Right cardiac atrium (tissue), 5 donors: ENCODE measurements around the gene STX11. TPM values are rescaled to one million over a fixed set of nuclear protein-coding genes. Genes with fewer than 3 reads are reported as not detected.
A peak's percentile ranks its signal among the peaks of the same experiment; 100 is the strongest.

Experiments
- ATAC-seq, 2 donors: fragments of 200-7000 bp; cut with Tn5 transposase; one replicate each; pipeline versions ENCODE4 v1.8.0 to v1.9.1; 2020; ENCODE audit warnings: moderate library complexity in 2 of 2, mild to moderate bottlenecking in 1 of 2
- DNase-seq, 3 donors: peaks; one replicate each; pipeline ENCODE4 v3.0.0-alpha.2; 2020
- H3K27ac ChIP-seq: one replicate; pipeline ENCODE4 v1.5.1; 2013; ENCODE audit warnings: mild to moderate bottlenecking, low read length, control low read depth, moderate library complexity
- H3K27me3 ChIP-seq: one replicate; pipeline ENCODE4 v1.6.1; 2013; ENCODE audit not compliant: control insufficient read depth, insufficient read depth
- H3K4me1 ChIP-seq: one replicate; pipeline ENCODE4 v1.6.1; 2013; ENCODE audit warnings: low read length; ENCODE audit not compliant: control insufficient read depth, insufficient read depth
- H3K4me3 ChIP-seq: one replicate; pipeline ENCODE4 v1.5.1; 2013; ENCODE audit warnings: low read length, control low read depth
- H3K9me3 ChIP-seq: one replicate; pipeline ENCODE4 v1.6.1; 2013; ENCODE audit warnings: low read length; ENCODE audit not compliant: control insufficient read depth
- WGBS: extraction: QIAGEN DNeasy Blood & Tissue Kit; methylation state at CpG from one replicate; pipeline ENCODE4 v1.1.7; 2013; 5-methylcytosine and 5-hydroxymethylcytosine counted together
- intact Hi-C, 4 donors: fragments of 100-400 bp; cut with DNase I; formaldehyde crosslinking; loops; one replicate each; pipeline versions ENCODE4 v1.11.0 to v1.14.0; 2022 to 2023
- polyA plus RNA-seq: library from polyadenylated mRNA; stranded (reverse); fragments of 200-250 nt; gene quantifications from one replicate; pipeline ENCODE4 v1.2.3, GENCODE V29; 2013
- total RNA-seq, 4 donors: library from RNA; stranded (reverse); fragmentation: NEBNext Ultra II Directional; extraction: Animal tissue kit (Norgen Biotek cat#: 25700); gene quantifications; one replicate each; pipeline ENCODE4 v1.2.1, GENCODE V29; 2021
- donor health status: healthy with polysubstance abuse.
- donor health status: DM: no; HTN: yes; CAD: no.
- donor health status: DM: no; HTN: no; CAD: no.
- donor health status: DM: no; HTN: yes; CAD: no; lungs with severe emphysema.
- donor health status: DM: yes; HTN: yes; CAD: no.

The STX11 gene
- total and polyA plus RNA-seq, 5 donors: 1.5 to 6.8 (median 3.1) TPM

- no peak for ATAC-seq
- 88% methylated on average over 2 of the region's 2 CpGs for WGBS
- Histone ChIP-seq H3K27me3 (no peaks in the 10 kb centered on the region), H3K4me3 (no peak overlapping the region), H3K27ac (no peak overlapping the region), H3K9me3 (no peaks in the 10 kb centered on the region), H3K4me1 (no peaks in the 10 kb centered on the region)
- no peak for DNase-seq
- intact Hi-C loops: no loop called here
Observed at GRCh38 chr6:144141470-144141869, 8.8 kb upstream of the STX11 start.

- Histone ChIP-seq H3K9me3 (no peaks in the 10 kb centered on the region), H3K27ac (no peak overlapping the region), H3K4me3 (no peak overlapping the region), H3K27me3 (no peaks in the 10 kb centered on the region), H3K4me1 (no peaks in the 10 kb centered on the region)
- DNase-seq: no peak
- WGBS: 98% methylated on average over 1 of the region's 1 CpG
- ATAC-seq: no peak
- intact Hi-C loops: no loop called here
Observed at GRCh38 chr6:144143106-144143505, 7.2 kb upstream of the STX11 start.

- ATAC-seq (no peak), DNase-seq (no peak)
- intact Hi-C loops: no loop called here
- H3K27ac ChIP-seq: no peak overlapping the region
- H3K27me3 ChIP-seq: no peaks in the 10 kb centered on the region
- H3K4me1 ChIP-seq: no peaks in the 10 kb centered on the region
- no peaks in the 10 kb centered on the region for H3K9me3 ChIP-seq
- no peak overlapping the region for H3K4me3 ChIP-seq
Observed at GRCh38 chr6:144143878-144144277, 6.4 kb upstream of the STX11 start.

GRCh38 chr6:144144996-144145395 lies 5.3 kb upstream of the STX11 start:
- H3K4me1 ChIP-seq: no peaks in the 10 kb centered on the region
- WGBS: 87% methylated on average over 1 of the region's 1 CpG
- intact Hi-C loops: no loop called here
- no peaks in the 10 kb centered on the region for H3K27me3 ChIP-seq
- H3K27ac ChIP-seq: no peak overlapping the region
- DNase-seq (no peak), ATAC-seq (no peak)
- H3K4me3 ChIP-seq: no peak overlapping the region
- H3K9me3 ChIP-seq: no peaks in the 10 kb centered on the region

DNA sequence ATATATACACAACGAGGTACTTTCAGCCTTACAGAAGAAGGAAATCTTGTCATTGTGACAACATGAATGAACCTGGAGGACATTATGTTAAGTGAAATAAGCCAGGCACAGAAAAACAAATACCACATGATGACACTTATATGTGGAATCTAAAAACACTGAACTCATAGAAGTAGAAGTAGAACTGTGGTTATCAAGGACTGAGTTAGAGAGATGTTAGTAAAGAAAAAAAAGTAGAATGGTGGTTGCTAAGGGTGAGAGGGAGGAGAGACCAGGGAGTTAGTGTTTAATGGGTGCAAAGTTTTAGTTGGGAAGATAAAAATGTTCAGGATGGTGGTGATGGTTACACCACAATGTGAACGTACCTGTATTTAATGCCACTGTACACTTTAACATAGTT lies 4.8 kb upstream of the STX11 start:
- Histone ChIP-seq H3K27me3 (no peaks in the 10 kb centered on the region), H3K27ac (no peak overlapping the region), H3K9me3 (no peaks in the 10 kb centered on the region), H3K4me1 (no peaks in the 10 kb centered on the region), H3K4me3 (no peak overlapping the region)
- DNase-seq: no peak
- intact Hi-C loops: no loop called here
- 83% methylated on average over 2 of the region's 2 CpGs for WGBS
- ATAC-seq: no peak

- H3K27ac ChIP-seq: no peak overlapping the region
- peaks cover 4% of the 10 kb centered on the region for H3K4me1 ChIP-seq
- intact Hi-C loops: no loop called here
- 53% methylated on average over 4 of the region's 4 CpGs for WGBS
- ATAC-seq: no peak
- H3K27me3 ChIP-seq: no peaks in the 10 kb centered on the region
- H3K4me3 ChIP-seq: no peak overlapping the region
- no peaks in the 10 kb centered on the region for H3K9me3 ChIP-seq
- no peak for DNase-seq
Observed at GRCh38 chr6:144148886-144149285, 1.4 kb upstream of the STX11 start.

DNA sequence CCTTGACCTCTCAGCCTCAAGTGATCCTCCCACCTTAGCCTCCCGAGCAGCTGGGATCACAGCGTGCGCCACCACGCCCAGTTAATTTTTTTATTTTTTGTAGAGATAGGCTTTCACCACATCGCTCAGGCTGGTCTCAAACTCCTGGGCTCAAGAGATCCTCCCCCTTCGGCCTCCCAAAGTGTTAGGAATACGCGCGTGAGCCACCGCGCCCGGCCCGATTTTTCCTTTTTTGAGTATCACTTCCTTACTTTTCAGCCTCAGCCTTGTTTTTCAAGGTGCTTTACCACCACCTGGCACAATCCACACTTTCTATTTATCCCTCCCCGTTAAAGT lies 791 bp upstream of the STX11 start:
- ATAC-seq (no peak), DNase-seq (peak in 1 of 3 donors; percentile 39)
- Histone ChIP-seq H3K9me3 (no peaks in the 10 kb centered on the region), H3K27ac (no peak overlapping the region), H3K4me1 (peaks cover 4% of the 10 kb centered on the region), H3K27me3 (no peaks in the 10 kb centered on the region), H3K4me3 (peak overlapping the region; percentile 99)
- 64% methylated on average over 14 of the region's 14 CpGs for WGBS
- intact Hi-C loops: no loop called here

DNA sequence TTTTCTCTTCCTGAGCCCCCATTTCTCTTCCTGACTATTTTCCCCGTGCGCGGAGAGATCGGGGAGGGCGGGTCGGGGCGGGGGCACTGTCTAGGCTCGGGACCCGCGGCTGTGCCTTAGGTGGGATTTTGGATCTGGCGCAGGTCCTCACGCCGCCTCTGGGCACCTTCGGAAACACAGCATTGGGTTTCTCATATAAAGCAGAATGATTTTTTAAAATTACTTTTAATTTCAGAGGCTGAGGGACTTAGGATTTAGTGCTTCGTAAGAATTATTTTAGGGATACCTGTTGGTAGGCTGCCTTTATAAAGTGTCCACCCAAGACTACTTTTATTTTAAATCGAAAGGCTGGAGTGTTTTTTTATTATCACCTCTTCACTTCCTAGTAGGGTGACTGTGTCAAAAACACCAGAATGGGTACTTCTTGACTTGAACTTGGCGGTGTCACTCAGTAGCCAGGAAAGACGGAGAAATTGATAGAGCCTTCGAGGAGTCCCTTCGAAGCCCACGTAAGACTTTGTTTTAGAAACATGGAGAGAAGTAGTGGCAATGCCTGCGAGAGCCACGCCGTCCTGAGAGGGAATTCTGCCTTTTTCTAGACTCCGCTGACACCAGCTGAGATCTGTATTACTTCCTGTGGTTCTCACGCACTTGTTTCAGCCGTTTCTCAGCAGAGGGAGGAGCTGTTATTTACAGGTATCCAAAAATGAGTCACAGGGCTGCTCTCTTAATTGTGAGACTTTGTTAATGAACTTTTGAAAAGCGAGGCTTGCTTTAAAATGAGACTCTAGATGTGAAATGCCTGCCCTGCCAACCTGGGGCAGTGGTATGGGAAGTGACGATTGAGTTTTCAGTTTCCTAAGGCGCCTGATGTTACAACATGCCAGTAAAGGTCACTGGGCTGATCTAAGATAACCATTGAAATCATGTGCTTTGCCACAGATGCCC lies 667 bp downstream of the STX11 start:
- Histone ChIP-seq H3K4me1 (peaks cover 4% of the 10 kb centered on the region), H3K9me3 (no peaks in the 10 kb centered on the region), H3K27ac (peak overlapping the region; percentile 77), H3K4me3 (peak overlapping the region; percentile 99), H3K27me3 (no peaks in the 10 kb centered on the region)
- WGBS: 4% methylated on average over 30 of the region's 30 CpGs
- peak in 2 of 3 donors; percentile 58 to 64 for DNase-seq
- ATAC-seq: peak; percentile 22 to 61
- intact Hi-C loops: loop anchor here in 1 of 4 donors (5.0 kb wide), 1 partner anchor 66 kb away; no protein-coding TSS in a partner anchor

DNA sequence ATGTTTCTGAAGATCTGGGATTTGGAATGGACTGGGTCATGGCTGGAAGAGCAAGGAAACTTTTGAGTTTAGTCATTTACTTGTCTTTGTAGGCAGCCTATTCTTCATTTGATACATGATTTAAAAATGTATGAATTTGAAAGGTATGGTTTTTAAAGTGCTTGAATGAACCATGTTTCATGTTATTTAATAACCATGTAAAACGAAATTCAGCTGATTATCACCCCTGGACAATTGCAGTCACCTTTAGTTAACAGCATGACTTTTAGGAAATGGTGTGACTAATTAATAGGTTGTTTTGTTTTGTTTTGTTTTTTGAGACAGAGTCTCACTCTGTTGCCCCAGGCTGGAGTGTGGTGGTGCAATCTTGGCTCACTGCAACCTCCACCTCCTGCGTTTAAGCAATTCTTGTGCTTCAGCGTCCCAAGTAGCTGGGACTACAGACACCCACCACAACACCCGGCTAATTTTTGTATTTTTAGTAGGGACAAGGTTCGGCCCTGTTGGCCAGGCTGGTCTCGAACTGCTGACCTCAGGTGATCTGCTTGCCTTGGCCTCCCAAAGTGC lies 2.1 kb downstream of the STX11 start:
- no peak overlapping the region for H3K27ac ChIP-seq
- H3K27me3 ChIP-seq: no peaks in the 10 kb centered on the region
- WGBS: 85% methylated on average over 6 of the region's 6 CpGs
- intact Hi-C loops: loop anchor here in 1 of 4 donors (5.0 kb wide), 1 partner anchor 65 kb away; no protein-coding TSS in a partner anchor
- peaks cover 10% of the 10 kb centered on the region for H3K4me1 ChIP-seq
- ATAC-seq (no peak), DNase-seq (no peak)
- H3K9me3 ChIP-seq: no peaks in the 10 kb centered on the region
- H3K4me3 ChIP-seq: no peak overlapping the region

DNA sequence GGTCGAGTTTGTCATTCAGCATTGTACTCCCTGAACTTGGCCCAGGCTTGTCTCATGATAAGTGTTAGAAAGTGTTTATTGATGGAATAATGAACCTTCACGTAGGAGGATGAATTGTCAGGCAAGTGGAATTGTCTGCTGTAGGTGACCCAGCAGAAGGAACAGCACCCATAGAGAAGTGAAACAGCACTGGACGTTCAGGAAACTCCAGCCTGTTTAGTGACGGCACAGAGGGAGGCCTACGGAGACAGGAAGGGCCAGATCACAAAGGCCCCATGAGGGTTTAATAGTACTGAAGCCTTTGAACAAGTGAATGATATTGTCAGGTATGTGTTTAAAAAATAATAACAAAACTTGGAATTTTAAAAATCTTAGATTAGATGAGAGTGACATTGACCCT lies 2.9 kb downstream of the STX11 start:
- WGBS: 69% methylated on average over 5 of the region's 5 CpGs
- H3K4me3 ChIP-seq: no peak overlapping the region
- intact Hi-C loops: loop anchor here in 1 of 4 donors (5.0 kb wide), 1 partner anchor 64 kb away; no protein-coding TSS in a partner anchor
- H3K4me1 ChIP-seq: peaks cover 13% of the 10 kb centered on the region
- ATAC-seq: no peak
- DNase-seq: no peak
- H3K9me3 ChIP-seq: no peaks in the 10 kb centered on the region
- no peak overlapping the region for H3K27ac ChIP-seq
- H3K27me3 ChIP-seq: no peaks in the 10 kb centered on the region

GRCh38 chr6:144153971-144154370 lies 3.7 kb downstream of the STX11 start:
- Histone ChIP-seq H3K4me3 (no peak overlapping the region), H3K27me3 (no peaks in the 10 kb centered on the region), H3K4me1 (peaks cover 13% of the 10 kb centered on the region), H3K27ac (no peak overlapping the region), H3K9me3 (no peaks in the 10 kb centered on the region)
- intact Hi-C loops: loop anchor here in 1 of 4 donors (5.0 kb wide), 1 partner anchor 63 kb away; no protein-coding TSS in a partner anchor
- 98% methylated on average over 2 of the region's 2 CpGs for WGBS
- DNase-seq: no peak
- ATAC-seq: no peak
